ENCODE measurements around the gene VPS11. TPM values are rescaled to one million over a fixed set of nuclear protein-coding genes. Genes with fewer than 3 reads are reported as not detected.

The VPS11 gene
- total RNA-seq: 18.5 and 20.2 TPM in 2 replicates

DNA sequence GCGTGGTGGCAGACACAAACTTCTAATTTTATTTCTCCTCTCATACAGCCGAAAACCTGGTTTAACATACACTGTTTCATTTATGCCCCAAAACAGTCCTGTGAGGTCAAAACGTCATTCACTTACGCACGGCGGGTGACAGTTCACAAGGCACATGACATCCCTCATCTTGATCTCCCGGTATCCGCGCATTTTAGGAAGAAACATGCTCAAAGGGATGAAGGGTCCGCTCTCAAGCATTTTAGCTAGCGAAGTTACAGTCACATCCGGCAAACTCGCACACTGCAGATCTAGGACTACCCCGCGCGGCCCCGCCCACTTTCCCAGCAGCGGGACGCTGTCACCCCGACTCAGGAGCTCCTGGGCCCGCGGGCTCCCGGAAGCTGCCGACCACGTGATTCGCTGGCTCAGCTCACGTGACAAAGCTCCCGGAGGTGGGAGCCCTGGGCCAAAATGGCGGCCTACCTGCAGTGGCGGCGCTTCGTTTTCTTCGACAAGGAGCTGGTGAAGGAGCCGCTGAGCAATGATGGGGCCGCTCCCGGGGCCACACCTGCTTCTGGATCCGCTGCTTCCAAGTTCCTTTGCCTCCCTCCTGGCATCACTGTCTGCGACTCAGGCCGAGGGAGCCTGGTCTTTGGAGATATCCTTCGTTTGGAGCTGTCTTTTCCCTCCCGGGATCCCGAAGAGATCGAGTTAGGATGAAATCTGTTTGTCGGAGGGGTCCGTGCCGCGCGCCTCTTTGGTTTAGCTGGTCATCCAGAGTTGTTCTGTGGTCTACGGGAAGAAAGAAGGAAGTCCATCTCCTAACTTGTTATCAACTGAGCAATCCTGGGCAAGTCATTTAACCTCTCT, at the start of gene VPS11:
Gene VPS11, plus strand, starts transcription at position 448 of the 852 bp plus-strand sequence. Its CDS starts 6 bp downstream, at position 454.

DNA sequence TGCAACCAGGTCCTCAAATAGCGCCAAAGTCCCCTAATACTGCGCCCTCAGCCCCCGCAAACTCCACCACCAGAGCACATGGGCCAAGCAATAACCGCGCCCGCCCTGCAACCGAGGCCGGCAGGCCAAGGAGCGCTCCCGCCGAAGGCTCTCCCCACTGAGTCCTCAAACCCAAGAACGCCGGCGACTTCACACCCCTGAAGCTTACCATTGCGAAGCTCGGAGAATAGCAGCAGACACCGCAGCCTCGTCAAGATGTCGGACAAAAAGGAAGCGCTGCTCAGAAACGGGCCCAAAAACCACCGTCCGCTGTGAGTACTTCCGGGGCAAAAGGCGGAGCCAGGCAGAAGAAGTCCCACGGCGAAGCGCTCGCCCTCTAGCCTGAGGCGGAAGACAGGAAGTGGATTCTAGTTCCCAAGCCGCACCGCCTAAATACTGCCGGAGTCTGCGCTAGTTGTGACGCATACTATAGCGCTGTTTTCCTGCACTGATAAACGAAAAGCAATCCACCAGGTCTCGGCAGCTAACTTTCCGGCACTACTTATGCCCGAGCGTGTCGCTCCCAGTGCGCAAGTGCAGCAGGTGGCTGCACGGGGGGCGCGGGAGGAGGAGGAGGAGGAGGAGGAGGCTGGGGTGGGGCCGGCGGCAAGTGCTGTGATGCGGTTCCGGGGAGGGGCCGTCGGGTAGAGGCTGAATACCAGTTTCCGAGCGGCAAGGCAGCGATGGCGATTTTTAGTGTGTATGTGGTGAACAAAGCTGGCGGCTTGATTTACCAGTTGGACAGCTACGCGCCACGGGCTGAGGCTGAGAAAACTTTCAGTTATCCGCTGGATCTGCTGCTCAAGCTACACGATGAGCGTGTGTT, 49.3 kb upstream of the VPS11 start, which contains the start of the genes RPS25 and TRAPPC4:
Gene RPS25, minus strand, starts transcription at position 270 of the 865 bp plus-strand sequence. Its CDS starts 59 bp downstream, at position 211.
Gene TRAPPC4, plus strand, starts transcription at position 693 of the 865 bp plus-strand sequence. Its CDS starts 30 bp downstream, at position 723.

DNA sequence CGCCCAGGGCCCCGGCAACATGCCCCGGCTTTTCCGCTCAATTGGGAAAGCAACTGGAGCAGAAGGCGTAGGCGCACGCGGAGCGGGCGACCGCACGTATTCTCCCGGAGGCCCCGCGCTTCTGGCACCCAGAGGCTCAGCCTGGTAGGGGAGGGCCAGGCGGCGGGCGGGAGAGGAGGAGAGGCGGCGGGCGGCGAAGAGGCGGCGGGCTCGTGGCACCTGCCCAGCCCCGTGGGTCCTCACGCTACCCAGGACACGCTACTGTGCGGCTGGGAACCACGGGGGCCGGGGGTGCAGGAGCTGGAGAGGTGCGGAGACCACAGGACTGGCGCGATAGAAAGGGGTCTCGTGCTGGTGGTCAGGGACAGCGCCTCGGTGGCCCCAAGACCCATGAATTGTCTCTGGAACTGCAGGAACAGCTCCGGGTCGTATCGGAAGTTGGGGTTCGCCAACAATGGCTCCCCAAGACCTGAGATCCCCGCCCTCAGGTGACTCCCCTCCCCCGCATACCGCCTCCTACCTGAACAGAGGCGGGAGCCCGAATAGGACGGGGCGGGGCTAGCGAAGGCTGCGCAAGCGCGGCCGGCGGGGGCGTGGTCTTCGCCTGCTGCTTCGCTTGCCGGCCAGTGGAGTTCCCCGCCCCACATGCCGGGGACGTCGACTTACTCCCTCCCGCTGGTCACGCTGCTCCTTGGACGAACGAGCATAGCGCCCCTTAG, 37.1 kb upstream of the VPS11 start, which contains the start of gene SLC37A4:
Gene SLC37A4, minus strand, starts transcription at position 549 of the 719 bp plus-strand sequence.

DNA sequence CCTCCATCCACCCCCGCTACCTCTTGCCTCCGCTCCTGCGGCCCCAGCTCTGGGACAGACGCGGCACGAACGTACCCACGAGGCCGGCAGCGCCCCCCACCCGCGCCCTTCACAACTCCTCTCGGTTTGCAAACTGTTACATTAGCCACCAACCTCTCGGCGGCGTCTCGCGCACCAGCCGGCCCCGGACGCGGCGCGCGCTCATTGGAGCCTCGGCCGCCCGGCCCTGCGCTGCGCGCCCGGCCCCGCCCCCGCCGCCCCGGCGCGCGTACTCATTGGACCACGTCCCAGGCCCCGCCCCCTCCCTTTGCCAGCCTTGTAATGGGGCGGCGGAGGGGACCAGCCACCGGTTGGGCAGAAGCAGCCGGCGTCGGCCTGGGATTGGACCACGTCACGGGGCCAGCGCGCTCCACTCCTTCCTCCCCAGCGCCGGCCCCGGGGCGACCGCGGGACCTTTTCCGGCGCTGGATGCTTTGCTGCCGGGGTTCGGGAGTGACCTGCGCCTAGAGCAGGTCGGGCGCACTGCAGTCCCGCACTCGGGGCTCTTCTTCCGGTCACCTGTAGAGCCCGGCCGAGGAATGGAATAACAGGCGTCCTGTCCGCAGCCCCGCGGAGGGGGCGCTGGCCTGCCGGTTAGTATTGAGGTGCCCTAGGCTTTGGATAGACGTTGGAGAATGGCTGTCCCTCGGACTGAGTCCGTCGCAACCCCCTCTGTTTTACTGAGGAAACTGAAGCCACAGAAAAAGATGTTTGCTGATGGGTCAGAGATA, 10.4 kb upstream of the VPS11 start, which contains the start of gene HYOU1:
Gene HYOU1, minus strand, starts transcription at position 206 of the 770 bp plus-strand sequence. CDS start 1,045 bp downstream, outside the sequence.

DNA sequence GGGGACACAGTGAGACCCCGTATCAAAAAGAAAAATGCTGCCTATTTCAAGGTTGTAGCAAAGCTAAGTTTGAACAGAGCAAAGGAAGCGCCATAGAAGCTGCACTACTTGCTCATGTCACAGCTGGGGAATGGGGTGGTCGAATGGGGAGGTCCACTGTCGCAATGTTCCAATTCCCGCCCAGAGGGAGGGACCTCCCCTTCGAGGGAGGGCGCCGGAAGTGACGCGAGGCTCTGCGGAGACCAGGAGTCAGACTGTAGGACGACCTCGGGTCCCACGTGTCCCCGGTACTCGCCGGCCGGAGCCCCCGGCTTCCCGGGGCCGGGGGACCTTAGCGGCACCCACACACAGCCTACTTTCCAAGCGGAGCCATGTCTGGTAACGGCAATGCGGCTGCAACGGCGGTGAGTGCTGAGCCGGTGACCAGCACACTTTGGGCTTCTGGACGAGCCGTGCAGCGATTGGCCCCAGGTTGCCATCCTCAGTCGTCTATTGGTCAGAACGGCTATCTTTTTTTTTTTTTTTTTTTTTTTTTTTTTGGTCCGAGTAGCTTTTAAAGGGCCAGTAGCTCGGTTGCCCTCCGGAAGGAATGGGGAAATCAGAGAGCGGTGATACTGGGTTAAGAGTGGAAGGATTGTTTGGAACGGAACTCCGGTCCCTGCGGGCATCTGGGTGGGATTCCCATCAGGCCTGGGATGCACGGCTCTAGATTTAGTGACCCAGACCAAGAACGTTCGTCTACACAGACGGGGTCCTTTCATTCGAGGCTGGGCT, 17.2 kb downstream of the VPS11 start, which contains the start of gene HMBS:
Gene HMBS, plus strand, starts transcription at position 219 of the 774 bp plus-strand sequence. Its CDS starts 153 bp downstream, at position 372.

DNA sequence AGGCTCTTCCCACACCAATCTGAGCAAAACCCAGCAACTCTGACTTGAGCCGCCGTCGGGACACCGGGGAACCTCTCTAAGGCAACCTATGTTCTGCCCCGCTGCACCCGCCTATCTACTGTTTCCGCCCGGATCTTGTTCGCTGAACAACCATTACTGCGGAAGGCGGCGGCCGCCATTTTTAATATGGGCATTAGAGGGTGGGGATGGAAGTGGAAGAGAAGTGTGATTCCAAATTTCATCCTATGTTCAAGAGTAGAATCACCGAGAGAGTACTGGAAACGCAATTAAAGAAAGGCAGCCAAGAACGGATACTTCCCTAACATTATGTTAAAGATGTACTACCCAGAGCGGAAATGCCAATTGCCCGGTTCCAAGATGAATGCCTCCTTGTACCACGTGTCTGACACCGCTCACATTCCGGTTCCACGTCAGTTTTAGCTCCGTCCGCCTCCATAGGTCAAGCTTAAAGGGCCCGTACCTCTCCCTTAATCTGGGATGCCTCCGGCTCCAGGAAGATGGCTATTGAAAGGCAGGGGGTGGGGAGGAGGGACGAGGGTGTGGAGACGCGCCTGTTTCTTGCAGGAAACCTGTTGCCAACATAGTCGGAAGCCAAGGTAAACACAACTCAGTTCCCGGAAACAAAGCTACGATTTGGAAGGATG, 34.3 kb downstream of the VPS11 start, which contains the start of gene DPAGT1:
Gene DPAGT1, minus strand, starts transcription at position 95 of the 665 bp plus-strand sequence. CDS start 198 bp downstream, outside the sequence.

DNA sequence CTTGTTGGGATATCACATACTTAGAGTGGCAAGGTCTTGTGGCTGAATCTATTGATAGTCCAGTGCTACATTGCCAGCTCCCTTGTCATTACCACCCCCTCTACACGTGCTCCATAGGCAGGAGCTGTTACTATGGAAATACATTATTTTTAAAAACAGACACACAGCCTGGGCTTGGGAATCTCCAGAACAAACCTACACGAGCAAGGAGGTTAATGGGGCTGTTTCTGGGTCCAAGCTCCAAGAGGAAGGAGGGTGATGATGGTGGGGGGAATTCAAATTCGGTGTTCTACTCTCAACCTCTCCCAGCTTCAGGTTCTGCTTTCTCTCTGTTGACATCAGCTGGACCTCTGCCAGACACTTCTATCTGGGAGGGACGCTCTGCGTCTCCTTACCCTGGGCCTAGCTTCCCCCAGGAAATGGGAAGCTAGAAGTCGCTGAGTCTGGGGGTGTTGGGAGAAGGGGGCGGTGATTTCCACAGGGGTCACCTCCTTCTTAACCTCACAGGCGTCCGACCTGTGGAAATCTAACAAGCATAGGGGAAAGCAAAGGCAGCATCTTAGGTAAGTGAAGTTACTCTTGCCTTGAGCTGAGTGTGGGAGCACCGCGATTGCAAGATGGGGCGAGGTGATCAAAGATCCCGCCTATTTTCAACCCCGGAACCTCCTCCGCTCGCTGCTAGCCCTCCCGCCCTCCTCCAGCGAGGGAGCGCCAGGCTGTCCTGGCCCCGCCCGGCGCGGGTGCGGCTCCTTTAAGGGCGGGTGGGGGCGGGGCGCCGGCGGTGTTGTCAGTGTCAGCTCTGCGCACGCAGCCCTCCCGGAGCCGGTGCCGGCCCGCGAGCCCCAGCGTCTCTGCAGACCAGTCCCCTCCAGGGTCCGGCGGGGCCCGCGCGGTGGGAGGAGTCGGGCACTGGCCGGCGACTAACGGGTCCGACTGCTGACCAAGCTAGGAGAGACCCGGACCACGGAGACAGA, 39.2 kb downstream of the VPS11 start, which contains the start of gene C2CD2L:
Gene C2CD2L, plus strand, starts transcription at position 781 of the 974 bp plus-strand sequence. CDS start 398 bp downstream, outside the sequence.

DNA sequence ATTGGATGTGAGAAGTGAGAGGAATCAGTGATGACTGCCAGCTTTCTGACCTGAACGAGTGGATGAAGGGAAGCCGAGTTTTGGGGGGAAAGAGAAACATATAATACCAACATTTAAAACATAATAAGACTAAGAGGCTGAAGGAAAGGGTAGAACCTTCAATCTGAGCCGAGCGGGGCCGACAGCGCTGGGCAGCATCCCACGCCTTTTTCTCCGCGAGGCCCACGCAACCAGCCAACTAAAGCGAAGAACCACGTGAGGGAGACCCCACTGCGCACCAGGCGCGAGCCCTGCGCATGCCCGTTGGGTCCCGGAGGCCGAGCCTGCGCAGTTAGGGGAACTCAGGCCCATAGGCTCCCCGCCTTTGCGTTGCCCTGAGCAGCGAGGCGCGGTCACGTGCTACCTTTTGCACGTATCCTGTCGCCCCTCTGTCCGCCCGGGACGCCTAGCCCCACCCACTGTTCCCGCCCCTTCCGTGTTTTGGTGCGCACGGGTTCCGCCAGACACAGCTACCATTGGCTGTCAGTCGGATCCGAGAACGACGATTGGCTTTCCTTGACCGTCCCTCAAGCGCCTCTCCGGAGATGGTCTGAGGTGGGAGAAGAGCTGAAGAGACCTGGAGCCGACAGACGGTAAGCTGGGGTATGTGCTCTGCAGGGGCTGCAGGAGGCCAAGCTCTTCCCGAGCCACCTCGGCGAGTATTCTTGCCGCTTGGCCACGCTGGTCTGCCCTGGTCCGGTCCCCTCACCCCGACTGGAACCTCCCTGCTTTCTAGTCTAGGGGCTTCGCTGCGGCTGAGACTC, 53.6 kb downstream of the VPS11 start, which contains the start of gene HINFP:
Gene HINFP, plus strand, starts transcription at position 573 of the 803 bp plus-strand sequence. CDS start 5,365 bp downstream, outside the sequence.

Other genes with a start within 250 kb of the VPS11 start
- not detected in 2 replicates for gene CXCR5, start 183.9 kb upstream of the VPS11 start, total RNA-seq
- gene BCL9L, start 141.9 kb upstream of the VPS11 start, total RNA-seq: 5.0 and 10.7 TPM in 2 replicates
- gene UPK2, start 111.5 kb upstream of the VPS11 start, total RNA-seq: not detected in 2 replicates
- gene FOXR1, start 96.1 kb upstream of the VPS11 start, total RNA-seq: not detected in 2 replicates
- gene CENATAC, start 69.7 kb upstream of the VPS11 start, total RNA-seq: 8.8 and 20.8 TPM in 2 replicates
- gene RPS25, start 49.5 kb upstream of the VPS11 start, total RNA-seq: 761 and 2,413 TPM in 2 replicates
- gene TRAPPC4, start 49.1 kb upstream of the VPS11 start, total RNA-seq: 81.5 and 160 TPM in 2 replicates
- gene SLC37A4, start 36.9 kb upstream of the VPS11 start, total RNA-seq: 14.1 and 18.5 TPM in 2 replicates
- gene HYOU1, start 10.6 kb upstream of the VPS11 start, total RNA-seq: 235 and 332 TPM in 2 replicates
- 6.5 and 13.2 TPM in 2 replicates for gene HMBS, start 17.1 kb downstream of the VPS11 start, total RNA-seq
- gene DPAGT1, start 34.0 kb downstream of the VPS11 start, total RNA-seq: 16.9 and 30.7 TPM in 2 replicates
- gene C2CD2L, start 39.5 kb downstream of the VPS11 start, total RNA-seq: 1.8 and 2.9 TPM in 2 replicates
- gene HINFP, start 53.8 kb downstream of the VPS11 start, total RNA-seq: 11.7 and 17.3 TPM in 2 replicates
- 0.15 and 0.32 TPM in 2 replicates for gene ABCG4, start 81.2 kb downstream of the VPS11 start, total RNA-seq
- gene NLRX1, start 100.9 kb downstream of the VPS11 start, total RNA-seq: 10.5 and 14.6 TPM in 2 replicates
- gene NHERF4, start 117.7 kb downstream of the VPS11 start, total RNA-seq: not detected in 2 replicates
- gene CBL, start 138.5 kb downstream of the VPS11 start, total RNA-seq: 10.4 and 11.9 TPM in 2 replicates
- gene MCAM, start 249.3 kb downstream of the VPS11 start, total RNA-seq: 2,717 and 5,496 TPM in 2 replicates